NCI-H2227 treated with DMSO at 0.1 percent for 48 hours (cell line): Measurements from ENCODE around the gene ANO6.
"Not testable (repeated sequence)": the region's sequence is repeated elsewhere in the genome, so short reads cannot be mapped to it uniquely, and the experiment has no call there.

Source experiments
- DNase-seq: peaks from one replicate; lab custom pipeline; 2025; lab: John Stamatoyannopoulos, UW

Gene ANO6

DNA sequence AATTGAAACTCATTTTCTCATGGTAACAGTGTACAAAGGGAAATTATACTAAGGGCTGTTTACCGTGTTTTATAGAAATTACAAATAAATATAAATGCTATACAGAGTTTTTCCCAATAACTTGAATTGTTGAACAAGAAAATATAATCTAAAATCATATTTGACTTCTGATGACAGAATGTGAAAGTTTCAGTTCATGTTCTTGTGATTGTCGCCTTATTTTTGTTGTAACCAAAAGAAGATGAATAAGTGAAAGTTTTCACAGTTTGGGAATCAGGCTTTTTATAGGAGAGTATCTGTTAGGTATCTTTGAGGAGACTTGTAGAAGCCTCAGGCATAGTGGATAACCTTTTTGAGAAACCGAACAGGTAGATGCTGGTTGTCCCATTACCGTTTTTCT is 28.1 kb downstream of the ANO6 start:
- no peak for DNase-seq

DNA sequence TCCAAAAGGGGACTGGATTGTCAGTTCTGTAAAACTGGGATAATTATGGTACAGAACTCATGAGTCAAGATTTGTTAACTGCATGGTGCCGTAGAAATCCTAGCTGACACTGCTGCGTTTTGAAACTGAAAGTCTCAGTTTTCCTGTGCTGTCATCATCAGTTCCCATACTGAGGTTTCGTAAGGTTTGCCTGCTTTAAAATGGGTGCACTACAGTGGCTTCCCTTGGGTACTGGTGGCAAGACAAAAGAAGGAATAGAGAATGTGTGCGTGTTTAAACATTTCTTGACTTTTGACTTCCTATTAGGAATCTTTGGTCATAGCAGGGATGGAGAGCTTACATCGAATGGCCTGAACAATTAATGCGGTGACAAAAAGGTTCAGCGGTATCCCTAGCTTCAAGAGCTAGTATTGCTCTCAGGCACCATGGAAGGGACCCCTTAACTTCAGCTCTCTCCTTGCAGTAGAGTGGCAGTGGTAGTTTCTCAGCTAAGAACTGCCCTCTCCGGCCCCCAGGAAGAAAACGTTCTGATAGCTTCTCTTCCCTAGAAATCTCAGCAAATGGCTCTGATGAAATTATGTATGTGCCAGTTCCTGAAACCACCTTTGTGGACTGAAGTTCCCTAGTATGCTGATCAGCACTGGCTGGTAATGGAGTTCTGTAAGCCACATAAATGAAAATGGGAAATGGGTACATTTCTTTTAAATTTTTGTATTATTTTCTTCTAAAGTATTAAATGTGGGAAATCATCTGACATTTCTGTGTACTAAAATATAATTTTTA is 28.9 kb downstream of the ANO6 start:
- no peak for DNase-seq

DNA sequence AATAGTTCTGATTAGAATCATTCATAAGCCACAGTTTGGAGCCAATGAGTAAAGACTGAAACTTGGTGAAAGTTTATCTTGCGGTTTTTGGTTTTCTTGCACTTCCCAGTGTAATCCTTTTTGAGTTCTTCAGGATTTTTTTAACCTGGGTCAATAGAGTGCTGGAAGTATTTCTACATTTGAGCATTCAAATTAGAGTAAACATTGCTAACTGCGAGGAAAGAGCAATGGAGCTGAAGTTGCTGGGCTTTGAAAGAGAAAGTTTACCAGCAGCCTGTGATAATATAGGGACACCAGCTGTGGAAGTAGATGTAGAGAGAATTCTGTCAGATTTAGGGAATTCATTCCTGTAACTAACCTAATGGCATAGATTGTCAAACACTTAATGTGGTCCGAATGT is 30.3 kb downstream of the ANO6 start:
- no peak for DNase-seq

DNA sequence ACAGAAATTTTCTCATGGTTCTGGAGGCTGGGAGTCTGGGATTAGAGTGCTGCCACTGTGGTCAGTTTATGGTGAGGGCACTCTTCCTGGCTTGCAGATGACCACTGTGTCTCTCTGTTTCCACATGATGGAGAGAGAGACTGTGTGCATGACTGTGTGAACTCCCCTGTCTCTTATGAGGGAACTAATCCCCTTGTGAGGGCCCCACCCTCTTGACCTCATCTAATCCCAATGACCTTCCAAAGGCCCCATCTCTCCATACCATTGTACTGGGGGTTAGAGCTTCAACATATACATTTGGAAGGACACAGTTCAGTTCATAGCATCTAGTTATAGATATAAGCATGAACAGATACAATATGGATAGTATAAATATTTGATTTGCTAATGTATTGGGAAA is 31.7 kb downstream of the ANO6 start:
- no peak for DNase-seq

DNA sequence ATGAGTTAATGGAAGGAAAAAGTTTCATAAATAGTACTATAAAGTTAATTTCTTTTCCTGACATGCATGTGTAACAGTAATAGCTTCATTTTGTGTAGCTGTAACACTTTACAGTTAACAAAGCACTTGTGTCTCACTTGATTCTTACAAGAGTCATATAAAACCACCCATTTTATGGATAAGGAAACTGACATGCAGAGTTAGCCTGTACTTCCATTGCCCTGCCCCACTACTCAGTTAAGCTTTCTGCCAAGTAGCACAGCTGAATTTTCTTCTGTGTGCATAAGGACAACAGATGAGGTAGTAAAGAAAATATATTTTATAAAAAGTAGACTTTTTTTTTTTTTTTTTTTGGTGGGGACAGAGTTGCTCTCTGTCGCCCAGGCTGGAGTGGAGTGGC is 32.2 kb downstream of the ANO6 start:
- no peak for DNase-seq

DNA sequence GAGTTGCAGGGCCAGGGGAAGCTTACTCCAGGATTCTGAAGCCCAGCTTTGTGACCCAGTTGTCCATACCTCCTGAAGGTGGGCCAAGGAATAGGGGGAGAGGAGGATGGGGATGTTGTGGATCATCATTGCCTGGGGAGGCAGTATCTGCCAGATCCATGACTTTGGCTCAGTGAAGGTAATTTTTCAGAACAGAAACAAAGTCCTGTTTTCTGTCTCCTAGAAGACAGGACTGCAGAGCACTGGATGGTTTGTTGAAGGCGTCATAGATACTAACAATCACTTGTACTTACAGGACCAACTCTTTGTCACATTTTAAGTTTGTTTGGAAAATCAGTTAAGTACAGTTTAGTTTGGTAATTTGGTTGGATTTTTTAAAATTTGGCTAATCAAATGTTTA is 38.4 kb downstream of the ANO6 start:
- no peak for DNase-seq

DNA sequence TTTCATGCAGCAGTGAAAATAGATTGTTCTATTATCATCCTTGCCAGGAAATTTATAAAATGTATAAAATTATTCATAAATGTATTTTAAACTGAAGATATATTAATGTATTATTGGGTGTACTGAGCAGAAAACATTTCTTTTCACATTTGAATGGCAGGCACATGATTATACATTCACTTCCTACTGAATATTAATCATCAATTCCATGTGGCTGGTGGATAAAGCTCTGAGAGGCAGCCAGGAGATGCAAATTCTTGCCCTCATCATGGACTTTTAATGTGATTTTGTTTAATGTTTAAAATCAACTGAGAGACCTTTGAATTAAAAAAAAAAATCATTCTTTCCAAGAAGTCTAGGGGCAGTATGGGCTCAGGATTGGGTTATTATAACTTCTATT is 40.8 kb downstream of the ANO6 start:
- DNase-seq: no peak

DNA sequence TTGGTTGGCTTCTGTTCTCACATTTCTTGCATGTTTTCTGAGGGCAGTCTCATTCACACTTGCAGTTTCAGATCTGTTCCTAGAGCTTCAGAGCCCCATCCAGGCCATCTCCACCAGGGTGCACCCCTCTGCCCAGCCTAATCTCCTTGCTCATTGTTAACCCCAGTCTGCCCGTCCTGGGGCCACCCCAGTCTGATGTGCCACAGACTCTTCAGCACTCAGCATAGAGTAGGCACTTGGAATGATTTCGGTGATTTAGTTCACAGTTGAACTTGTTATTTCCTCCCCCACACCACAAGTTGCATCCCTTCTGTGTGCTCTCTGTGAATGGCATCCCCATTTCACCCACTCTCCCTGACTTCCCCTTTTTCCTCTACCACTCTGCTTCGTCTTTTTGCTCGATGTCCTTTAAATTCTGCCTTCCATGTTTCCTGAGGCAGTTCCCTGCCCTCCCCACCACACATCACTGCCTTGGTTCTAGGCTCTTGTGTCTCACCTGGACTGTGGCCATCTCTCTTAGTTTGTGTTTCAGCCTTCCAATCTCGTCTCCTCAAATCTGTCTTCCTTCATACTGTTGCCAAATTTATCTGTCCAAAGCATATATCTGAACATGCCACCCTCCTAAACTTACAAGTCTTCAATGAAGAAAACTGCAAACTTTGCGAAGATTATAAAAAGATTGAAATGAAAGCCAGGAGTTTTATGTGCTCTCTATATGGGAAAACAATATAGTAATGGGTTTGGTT is 41.5 kb downstream of the ANO6 start:
- no peak for DNase-seq

DNA sequence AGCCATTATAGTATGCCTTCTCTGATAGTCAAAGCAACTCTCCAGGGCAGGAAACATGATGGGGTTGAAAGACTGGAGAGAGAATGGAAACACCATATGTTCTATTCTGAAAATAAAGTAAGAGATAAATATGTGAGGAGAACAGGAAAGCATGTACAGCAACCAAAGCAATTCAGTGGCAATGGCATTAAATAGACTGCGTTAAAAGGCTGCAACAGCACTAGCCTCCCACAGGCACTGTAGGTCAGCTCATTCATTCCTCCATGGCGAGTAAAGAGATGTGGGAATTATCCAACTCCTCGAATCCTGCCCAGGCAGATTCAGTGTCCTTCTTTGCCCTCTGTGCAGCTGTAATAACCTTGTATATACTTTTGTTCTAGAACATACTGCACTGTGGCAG is 43.8 kb downstream of the ANO6 start:
- DNase-seq: no peak

DNA sequence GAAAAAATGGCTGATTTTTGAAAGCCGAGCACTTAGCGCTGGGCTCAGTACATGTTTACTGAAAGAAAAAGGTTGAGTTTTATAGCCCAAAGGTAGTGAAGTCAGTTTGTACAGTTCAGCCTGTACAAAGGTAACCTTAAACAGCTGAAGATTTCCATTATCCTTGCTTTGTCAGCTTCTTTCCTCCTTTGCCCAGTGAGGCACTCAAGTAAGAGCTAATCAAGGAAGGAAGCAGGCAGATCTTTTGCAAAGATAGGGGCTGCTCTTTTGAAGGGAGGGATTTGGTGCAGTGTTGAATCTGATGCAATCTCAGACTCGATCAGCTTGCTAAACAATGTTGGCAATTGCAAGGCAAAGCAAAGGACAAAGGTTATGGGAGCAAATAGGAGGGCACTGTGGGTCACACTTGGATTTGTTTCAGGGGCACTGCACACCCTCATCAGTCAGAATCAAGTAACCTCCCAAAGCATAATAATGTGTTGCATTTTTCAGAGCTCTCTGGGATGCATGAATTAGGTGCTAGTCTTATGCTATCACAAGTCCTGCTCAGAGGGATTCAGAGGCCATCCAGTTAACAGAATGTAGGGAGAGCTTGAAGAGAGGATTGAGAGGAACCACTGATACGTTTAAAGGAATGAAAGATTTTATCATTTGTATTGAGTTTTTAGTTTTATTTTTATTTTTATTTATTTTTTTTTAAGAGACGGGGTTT is 44.4 kb downstream of the ANO6 start:
- no peak for DNase-seq

DNA sequence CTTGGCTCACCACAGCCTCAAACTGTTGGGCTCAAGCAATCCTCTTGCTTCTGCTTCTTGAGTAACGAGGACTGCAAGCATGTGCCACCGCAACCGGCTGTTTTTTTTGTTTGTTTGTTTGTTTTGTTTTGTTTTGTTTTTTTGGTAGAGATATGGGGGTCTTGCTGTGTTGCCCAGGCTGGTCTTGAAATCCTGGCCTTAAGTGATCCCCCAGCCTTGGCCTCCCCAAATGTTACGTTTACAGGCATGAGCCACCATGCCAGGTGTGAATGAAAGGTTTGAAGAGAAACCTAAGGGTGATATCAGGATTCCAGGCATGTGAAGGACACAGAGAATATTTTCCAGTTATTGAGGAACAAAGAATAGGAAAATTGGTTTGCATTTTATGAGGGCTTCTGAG is 45.0 kb downstream of the ANO6 start:
- no peak for DNase-seq

DNA sequence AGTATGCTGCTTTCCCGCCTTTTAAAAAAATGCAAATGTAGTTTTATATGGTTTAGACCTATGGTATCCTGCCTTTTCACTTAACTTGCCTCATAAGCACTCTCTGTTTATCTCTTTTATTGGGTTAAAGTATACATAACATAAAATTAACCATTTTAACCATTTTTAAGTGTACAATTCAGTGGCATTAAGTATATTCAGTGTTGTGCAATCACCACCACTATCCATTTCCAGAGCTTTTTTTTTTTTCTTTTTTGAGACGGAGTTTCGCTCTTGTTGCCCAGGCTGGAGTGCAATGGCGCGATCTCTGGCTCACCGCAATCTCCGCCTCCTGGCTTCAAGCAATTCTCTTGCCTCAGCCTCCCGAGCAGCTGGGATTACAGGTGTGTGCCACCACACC is 46.3 kb downstream of the ANO6 start:
- not testable (repeated sequence) for DNase-seq

DNA sequence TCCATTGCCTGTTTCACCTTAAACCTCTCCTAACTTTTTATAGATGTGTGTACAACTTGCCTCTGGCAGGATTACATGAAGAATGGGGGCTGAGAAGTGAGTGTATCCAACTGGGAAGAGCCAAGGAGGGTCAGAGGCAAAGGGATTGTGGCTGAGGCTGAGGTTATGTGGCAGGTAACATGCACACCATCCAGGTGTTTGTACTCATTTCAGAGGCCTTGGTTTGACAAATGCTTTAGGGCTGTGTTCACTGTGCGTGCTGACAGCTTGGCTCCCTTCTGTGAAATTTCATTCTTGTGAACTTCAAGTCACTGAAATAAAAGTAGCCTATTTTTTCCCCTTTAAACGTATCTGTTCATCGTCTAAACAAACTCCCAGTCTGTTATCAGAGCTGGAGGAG is 47.7 kb downstream of the ANO6 start:
- no peak for DNase-seq

DNA sequence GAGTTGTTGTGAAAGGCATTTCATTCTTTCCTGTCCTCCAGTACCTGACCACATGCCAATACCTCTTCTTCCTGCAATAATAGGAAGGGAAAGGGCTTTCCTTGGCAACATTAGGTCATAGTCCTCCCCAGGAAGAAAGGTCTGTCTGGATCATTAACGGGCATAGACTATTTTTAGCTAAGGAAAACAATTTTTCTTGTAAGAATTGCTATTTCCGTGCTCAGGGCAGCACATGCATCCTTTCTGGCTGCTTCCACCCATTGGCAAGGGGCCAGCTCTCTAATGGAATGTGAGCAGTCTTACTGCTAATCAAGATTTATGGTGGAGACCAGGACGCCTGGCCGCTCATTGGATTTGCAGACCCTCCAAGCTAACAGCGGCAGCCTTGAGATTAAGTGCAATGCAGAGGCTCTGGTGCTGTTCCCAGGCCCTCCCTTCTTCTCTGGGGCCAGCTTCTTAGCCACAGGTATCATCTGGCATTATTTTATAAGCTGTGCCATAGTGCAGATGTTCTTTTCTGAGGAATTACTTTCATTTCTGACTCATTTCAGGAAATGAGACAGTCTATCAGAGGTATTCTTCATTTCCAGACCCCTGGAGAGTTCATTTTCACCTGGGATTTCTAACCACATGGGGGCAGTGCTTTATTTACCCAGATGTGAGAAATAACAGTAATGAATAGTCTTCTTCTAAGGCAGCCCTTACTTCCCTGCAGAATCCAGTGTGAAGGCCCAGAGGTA is 52.9 kb downstream of the ANO6 start:
- peak; percentile 72 for DNase-seq

DNA sequence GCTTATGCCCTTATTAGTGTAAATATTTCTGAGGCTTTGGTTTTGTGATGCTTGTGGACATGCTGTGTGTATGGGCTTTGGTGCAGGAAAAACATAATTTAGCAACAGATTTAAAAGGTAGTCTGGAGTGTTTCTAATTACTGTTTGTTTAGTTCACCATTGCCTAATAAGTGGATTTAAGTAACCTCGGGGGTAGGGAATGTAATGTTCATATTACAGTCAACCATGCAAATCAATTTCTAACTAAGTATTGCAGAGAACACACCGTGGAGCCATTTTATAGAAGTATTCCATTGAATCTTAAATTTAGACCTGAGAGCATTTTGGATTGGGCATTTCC is 53.5 kb downstream of the ANO6 start:
- DNase-seq: no peak

DNA sequence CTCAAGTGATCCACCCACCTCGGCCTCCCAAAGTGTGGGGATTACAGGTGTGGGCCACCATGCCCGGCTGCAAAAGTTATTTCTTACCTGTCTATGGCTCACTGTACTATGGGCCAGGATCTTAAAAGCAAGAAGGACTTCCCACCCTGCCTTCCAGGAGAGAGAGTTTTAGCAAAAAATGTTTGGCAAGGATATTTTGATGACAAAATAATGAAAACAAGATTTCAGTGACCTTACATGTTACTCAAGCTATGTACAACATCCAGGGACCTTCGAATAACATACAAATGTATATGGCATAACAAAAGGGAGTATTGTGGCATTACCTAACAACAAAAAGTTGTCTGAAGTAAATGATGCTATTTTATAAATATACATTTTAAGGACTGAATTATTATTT is 55.1 kb downstream of the ANO6 start:
- no peak for DNase-seq

DNA sequence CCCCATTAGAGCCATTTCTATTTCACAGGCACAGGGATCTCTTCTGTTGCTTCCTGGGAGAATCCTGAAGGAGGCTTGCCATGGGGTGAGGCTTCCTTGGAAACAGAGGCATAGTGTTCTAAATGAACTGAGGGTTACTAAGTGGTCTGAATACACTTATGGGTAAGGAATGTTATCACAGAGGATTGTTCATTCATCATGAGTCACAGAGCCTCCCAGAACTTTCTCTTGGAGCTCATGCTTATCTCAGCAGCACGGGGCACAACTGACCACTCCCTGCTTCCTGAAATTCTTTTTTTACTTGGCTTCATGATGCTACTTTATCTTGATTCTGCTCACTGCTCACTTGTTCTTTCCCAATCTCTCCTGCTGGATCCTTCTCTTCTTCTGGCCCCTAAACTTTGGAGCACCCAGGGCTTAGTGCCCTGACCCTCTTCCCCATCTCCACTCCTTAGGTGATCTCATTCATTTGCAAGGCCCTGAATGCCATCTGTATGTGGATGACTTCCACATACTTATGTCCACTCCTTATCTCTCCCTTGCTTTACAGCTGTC is 57.9 kb downstream of the ANO6 start:
- DNase-seq: no peak

DNA sequence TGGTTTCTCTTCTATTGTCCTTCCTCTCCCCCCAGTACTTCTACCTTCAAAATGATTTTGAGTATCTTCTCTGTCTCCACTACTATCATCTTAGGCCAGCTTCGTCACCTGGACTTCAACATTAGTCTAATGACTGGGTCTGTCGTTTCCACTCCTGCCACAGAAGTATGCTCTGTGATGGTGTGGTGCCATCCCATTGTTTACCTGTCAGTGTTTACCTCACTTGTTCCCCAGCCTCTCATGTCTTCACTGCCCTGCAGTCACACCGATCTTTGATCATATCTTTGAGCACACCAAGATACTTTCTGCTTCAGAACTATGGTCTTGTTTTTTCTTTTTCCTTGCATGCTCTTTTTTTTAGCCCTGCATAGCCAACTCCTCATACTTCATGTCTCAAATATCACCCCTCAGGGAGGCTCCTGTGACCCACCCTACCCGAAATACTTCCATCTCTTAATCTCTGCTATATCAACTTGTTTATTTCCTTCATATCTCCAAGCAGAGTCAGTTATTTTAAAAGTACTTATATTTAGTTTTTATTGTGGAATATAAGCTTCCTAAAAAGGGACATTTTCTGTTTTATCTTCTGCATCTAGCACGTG is 60.4 kb downstream of the ANO6 start:
- DNase-seq: no peak

DNA sequence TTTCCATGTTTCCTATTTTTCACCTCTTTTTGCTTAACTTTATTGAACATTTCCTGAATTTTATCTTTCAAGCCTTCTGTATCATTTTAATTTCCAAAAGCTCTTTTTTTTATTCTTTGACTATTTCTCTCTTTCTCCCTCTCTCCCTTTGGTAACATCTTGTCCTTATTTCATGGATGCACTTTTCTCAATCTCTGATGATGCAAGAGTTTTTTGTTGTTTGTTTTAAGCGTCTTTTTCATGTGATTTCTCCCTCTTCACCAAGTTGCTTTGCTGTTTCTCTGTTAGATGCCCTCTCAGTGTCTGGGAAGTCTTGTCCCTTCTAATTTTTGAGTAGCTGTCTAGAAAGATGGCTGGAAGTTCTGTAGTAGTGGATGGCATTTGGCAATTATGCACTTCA is 62.6 kb downstream of the ANO6 start:
- no peak for DNase-seq

DNA sequence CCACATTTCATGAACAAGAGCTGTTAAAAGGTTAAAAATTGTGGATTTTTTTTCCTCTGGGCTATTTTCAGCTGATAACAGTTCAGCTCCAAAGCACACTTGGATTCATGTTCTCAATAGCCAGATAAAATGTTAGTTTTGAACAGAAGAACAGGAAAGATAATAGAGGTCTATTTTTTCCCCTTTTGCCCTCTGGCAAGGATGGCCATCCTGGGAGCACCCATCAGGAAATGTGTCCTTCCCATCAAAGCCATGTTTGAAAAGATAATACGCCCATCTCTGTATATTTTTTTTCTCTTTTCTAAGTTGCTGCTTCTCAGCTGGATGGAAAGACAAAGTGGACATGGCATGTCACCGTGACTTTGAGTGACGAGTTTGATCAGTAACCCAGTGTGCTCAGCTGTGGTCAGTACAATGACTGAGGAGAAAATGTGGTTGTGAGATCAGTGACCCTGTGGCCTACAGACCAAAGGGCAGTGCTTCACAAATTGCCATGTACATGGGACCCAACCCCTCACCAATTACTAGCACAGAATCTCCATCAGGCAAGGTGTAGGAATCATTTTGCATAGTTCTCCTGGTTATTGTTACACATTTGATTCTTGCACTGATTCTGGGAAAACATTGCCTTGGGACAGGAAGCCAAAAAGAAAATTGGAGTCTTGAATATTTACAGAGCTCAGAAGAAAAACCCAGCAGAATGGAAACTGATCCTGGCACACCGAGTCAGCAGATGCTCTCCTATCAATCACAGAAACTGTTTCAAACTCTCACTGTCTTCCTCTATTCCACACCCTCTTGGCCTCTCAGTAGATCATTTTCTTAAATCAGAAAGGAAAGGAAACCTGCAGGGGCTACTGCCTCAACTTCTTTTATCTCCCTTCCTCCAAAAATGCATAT is 64.3 kb downstream of the ANO6 start:
- DNase-seq: no peak

DNA sequence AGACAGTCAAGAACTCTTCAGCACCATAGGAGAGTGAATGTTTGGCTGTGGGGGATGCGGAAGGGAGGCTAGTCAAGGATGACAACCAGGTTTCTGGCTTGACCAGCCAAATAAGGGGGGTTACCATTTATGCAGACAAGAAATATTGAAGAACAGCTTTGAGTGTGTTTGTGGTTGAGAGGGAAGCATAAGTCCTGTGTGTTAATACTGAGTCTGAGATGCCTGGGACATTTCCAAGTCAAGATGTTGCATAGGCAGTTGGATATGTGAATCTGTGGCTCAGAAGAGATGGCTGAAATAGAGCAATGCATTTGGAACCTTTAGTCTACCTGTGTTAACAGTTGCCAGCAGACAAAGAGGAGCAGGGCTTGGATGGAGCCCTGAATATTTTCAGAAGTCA is 66.1 kb downstream of the ANO6 start:
- no peak for DNase-seq
